Globus pallidus (tissue), 1 donor: ENCODE measurements around the gene GIMD1.
A peak's percentile ranks its signal among the peaks of the same experiment; 100 is the strongest.
"Not testable (repeated sequence)": the region's sequence is repeated elsewhere in the genome, so short reads cannot be mapped to it uniquely, and the experiment has no call there.

Experiments used
- DNase-seq: peaks from one replicate; pipeline ENCODE4 v3.0.0-alpha.2; 2015; ENCODE audit warnings: low spot score

GIMD1 gene

GRCh38 chr4:106351016-106351415 is 17.6 kb downstream of the GIMD1 start:
- no peak for DNase-seq

GRCh38 chr4:106347167-106347566 is 21.4 kb downstream of the GIMD1 start:
- DNase-seq, result no peak

GRCh38 chr4:106344647-106344970 is 24.0 kb downstream of the GIMD1 start:
- no peak for DNase-seq

GRCh38 chr4:106343865-106344646 is 24.5 kb downstream of the GIMD1 start:
- no peak for DNase-seq

GRCh38 chr4:106340774-106341173 is 27.8 kb downstream of the GIMD1 start:
- no peak for DNase-seq

- no peak for DNase-seq
These were observed 29.1 kb downstream of the GIMD1 start for GRCh38 chr4:106339431-106339830.

- no peak for DNase-seq
These were observed 29.9 kb downstream of the GIMD1 start for GRCh38 chr4:106338671-106339070.

- no peak for DNase-seq
These were observed 30.7 kb downstream of the GIMD1 start for GRCh38 chr4:106337916-106338315.

- DNase-seq, result no peak
These were observed 32.0 kb downstream of the GIMD1 start for GRCh38 chr4:106336618-106337017.

- DNase-seq, result no peak
These were observed 33.7 kb downstream of the GIMD1 start for GRCh38 chr4:106334741-106335470.

GRCh38 chr4:106333186-106333585 is 35.4 kb downstream of the GIMD1 start:
- DNase-seq, result no peak

- DNase-seq, result no peak
These were observed 39.4 kb downstream of the GIMD1 start for GRCh38 chr4:106329041-106329618.

GRCh38 chr4:106325800-106326199 is 42.8 kb downstream of the GIMD1 start:
- no peak for DNase-seq

GRCh38 chr4:106323119-106323518 is 45.5 kb downstream of the GIMD1 start:
- no peak for DNase-seq

- not testable (repeated sequence) for DNase-seq
These were observed 46.8 kb downstream of the GIMD1 start for GRCh38 chr4:106321814-106322213.

GRCh38 chr4:106321168-106321567 is 47.4 kb downstream of the GIMD1 start:
- not testable (repeated sequence) for DNase-seq

GRCh38 chr4:106320235-106320634 is 48.3 kb downstream of the GIMD1 start:
- no peak for DNase-seq

- no peak for DNase-seq
These were observed 50.1 kb downstream of the GIMD1 start for GRCh38 chr4:106318511-106318910.

GRCh38 chr4:106317815-106318214 is 50.8 kb downstream of the GIMD1 start:
- DNase-seq, result no peak

GRCh38 chr4:106316773-106317409 is 51.7 kb downstream of the GIMD1 start:
- DNase-seq, result peak; percentile 9

- DNase-seq, result peak; percentile 88
These were observed 52.4 kb downstream of the GIMD1 start, which contains the start of the genes AIMP1 and TBCK for GRCh38 chr4:106315968-106316772. AIMP1 (plus strand) TSS chr4:106316550; CDS start chr4:106325010, 8,460 bp downstream. TBCK (minus strand) TSS chr4:106316209; CDS start chr4:106308960, 7,249 bp downstream.
